ENCODE data around the gene SH3GL3.

DNA sequence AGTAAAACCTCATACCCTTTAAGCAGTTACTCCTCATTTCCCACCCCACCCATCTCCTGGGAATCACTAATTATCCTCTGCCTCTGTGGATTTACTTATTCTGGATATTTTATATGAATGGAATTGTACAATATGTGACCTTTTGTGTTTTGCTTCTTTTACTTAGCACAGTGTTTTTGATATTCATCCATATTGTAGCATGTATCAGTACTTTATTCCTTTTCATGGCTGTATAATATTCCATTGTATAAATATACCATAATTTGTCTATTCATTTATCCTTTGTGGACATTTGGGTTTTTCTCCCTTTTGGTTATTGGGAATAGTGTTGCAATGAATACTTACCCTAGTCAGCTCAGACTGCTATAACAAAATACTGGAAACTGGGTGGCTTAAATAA is 39.2 kb downstream of the SH3GL3 start:
- TF ChIP-seq, protein P1, sequence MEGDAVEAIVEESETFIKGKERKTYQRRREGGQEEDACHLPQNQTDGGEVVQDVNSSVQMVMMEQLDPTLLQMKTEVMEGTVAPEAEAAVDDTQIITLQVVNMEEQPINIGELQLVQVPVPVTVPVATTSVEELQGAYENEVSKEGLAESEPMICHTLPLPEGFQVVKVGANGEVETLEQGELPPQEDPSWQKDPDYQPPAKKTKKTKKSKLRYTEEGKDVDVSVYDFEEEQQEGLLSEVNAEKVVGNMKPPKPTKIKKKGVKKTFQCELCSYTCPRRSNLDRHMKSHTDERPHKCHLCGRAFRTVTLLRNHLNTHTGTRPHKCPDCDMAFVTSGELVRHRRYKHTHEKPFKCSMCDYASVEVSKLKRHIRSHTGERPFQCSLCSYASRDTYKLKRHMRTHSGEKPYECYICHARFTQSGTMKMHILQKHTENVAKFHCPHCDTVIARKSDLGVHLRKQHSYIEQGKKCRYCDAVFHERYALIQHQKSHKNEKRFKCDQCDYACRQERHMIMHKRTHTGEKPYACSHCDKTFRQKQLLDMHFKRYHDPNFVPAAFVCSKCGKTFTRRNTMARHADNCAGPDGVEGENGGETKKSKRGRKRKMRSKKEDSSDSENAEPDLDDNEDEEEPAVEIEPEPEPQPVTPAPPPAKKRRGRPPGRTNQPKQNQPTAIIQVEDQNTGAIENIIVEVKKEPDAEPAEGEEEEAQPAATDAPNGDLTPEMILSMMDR (IDR thresholded peaks at IDR 0.05), result no peak
- TF ChIP-seq POLR2AphosphoS5 (IDR thresholded peaks at IDR 0.05; ENCODE audit: low read depth, low read length) (no peak), RAD21 (IDR thresholded peaks at IDR 0.05; ENCODE audit: low read length) (no peak), RFX5 (IDR thresholded peaks at IDR 0.05; ENCODE audit: low read length) (no peak), SIN3A (IDR thresholded peaks at IDR 0.05; ENCODE audit: borderline replicate concordance, low read depth, low read length) (no peak), TCF12 (IDR thresholded peaks at IDR 0.05) (no peak), MEF2A (IDR thresholded peaks at IDR 0.05; ENCODE audit: borderline replicate concordance, low read depth) (no peak), EP300 (IDR thresholded peaks at IDR 0.05; ENCODE audit: borderline replicate concordance in 1 of 2, low read depth in 1 of 2, low read length in 1 of 2) (no peak)
- TF ChIP-seq, protein P2, sequence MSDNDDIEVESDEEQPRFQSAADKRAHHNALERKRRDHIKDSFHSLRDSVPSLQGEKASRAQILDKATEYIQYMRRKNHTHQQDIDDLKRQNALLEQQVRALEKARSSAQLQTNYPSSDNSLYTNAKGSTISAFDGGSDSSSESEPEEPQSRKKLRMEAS (IDR thresholded peaks at IDR 0.05; ENCODE audit: low read depth), result no peak

Data from SK-N-SH (cell line).